ENCODE measurements around the gene FHIT. TPM values are rescaled to one million over a fixed set of nuclear protein-coding genes. Genes with fewer than 3 reads are reported as not detected.

The FHIT gene
- total RNA-seq, 4 donors from 2014 or later: 7.5 to 20.1 (median 13.5) TPM

DNA sequence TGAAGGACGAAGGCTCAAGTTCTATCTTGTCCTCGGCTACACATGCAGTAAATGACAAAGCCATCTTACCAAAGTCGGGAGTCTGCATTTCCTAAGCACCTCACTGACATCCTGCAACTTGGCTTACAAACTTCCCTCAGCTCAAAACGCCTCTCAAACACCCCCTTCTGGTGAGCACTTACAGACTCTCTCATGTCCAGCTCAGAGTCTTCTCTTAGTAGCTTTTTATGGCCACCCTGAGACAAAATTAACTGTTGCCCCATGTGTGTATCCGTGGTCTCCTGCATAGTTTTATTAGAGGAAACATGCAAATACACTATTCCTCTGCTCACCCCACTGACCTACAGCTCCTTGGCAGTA is 819.7 kb downstream of the FHIT start:
- H3K27me3 ChIP-seq: no peaks in the 10 kb centered on the region
- TF ChIP-seq, protein P1, sequence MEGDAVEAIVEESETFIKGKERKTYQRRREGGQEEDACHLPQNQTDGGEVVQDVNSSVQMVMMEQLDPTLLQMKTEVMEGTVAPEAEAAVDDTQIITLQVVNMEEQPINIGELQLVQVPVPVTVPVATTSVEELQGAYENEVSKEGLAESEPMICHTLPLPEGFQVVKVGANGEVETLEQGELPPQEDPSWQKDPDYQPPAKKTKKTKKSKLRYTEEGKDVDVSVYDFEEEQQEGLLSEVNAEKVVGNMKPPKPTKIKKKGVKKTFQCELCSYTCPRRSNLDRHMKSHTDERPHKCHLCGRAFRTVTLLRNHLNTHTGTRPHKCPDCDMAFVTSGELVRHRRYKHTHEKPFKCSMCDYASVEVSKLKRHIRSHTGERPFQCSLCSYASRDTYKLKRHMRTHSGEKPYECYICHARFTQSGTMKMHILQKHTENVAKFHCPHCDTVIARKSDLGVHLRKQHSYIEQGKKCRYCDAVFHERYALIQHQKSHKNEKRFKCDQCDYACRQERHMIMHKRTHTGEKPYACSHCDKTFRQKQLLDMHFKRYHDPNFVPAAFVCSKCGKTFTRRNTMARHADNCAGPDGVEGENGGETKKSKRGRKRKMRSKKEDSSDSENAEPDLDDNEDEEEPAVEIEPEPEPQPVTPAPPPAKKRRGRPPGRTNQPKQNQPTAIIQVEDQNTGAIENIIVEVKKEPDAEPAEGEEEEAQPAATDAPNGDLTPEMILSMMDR (IDR thresholded peaks at IDR 0.05): no peak
- TF ChIP-seq EP300 (IDR thresholded peaks at IDR 0.05; ENCODE audit: low read depth): no peak
- no peak for TF ChIP-seq POLR2A (IDR thresholded peaks at IDR 0.05)
- no peak for TF ChIP-seq POLR2AphosphoS5 (IDR thresholded peaks at IDR 0.05)
- H3K27ac ChIP-seq: no peak overlapping the region
- no peaks in the 10 kb centered on the region for H3K4me1 ChIP-seq
- DNase-seq: no peak
- in situ Hi-C loops (cut with MboI; ENCODE audit: low pct_ligation_motif_present in 1 of 4, low pct_unique_long_range_greater_than_20kb in 1 of 4, low sequenced_read_pairs in 3 of 4): no loop called here
- 50 to 72% methylated on average over 5 of the region's 5 CpGs for WGBS, 2 donors (ENCODE audit: low coverage in 1 of 2)
- H3K36me3 ChIP-seq: no peaks in the 10 kb centered on the region
- intact Hi-C loops (cut with DNase I; ENCODE audit: low total_unique reads): no loop called here
- no peak overlapping the region for H3K4me3 ChIP-seq
- H3K9me3 ChIP-seq: no peaks in the 10 kb centered on the region

DNA sequence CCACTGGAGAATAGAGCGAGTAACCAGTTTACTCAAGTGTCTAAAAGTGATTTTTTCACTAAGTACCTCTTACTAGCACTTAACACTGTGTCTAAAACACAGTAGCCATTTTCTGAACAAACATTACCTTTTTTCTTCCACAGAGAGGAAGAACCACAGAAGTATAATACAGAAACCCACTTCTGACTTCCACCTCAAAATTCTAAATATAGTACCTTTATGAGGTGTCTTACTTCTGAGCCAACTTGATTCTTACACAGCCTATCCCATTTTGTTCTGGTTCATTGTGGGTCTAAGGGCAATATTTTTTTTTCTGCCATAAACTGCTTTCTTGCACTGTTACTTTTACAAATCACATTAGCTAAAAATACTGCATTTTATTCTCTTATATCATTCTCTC is 821.0 kb downstream of the FHIT start:
- TF ChIP-seq POLR2A (IDR thresholded peaks at IDR 0.05): no peak
- no peak for TF ChIP-seq POLR2AphosphoS5 (IDR thresholded peaks at IDR 0.05)
- TF ChIP-seq, protein P1 (IDR thresholded peaks at IDR 0.05): no peak
- no peak for TF ChIP-seq EP300 (IDR thresholded peaks at IDR 0.05; ENCODE audit: low read depth)
- in situ Hi-C loops (cut with MboI; ENCODE audit: low pct_ligation_motif_present in 1 of 4, low pct_unique_long_range_greater_than_20kb in 1 of 4, low sequenced_read_pairs in 3 of 4): no loop called here
- no peaks in the 10 kb centered on the region for H3K27me3 ChIP-seq
- no peak for DNase-seq
- H3K36me3 ChIP-seq: no peaks in the 10 kb centered on the region
- H3K9me3 ChIP-seq: no peaks in the 10 kb centered on the region
- intact Hi-C loops (cut with DNase I; ENCODE audit: low total_unique reads): no loop called here
- no peaks in the 10 kb centered on the region for H3K4me1 ChIP-seq
- 86 to 100% methylated on average over 1 of the region's 1 CpG for WGBS, 2 donors (ENCODE audit: low coverage in 1 of 2)
- no peak overlapping the region for H3K4me3 ChIP-seq
- no peak overlapping the region for H3K27ac ChIP-seq

DNA sequence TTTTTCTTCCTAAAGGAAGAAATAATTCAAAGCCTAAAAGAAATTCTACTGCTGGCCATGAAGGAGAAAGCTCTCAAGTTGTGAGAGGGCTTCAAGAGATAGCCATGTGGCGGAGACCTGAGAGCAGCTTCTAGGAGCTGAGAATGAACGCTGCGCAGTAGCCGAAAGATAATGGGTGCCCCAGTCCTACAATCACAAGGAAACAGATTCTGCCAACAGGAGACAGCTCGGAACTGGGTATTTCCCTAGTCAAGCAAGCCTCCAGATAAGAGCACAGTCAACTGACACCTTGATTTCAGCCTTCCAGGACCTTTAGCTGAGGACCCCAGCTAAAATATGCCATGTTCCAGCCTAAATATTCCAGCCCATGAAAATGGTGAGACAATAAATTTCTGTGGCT is 824.1 kb downstream of the FHIT start:
- Histone ChIP-seq H3K4me3 (no peak overlapping the region), H3K27me3 (no peaks in the 10 kb centered on the region)
- WGBS, 2 donors (ENCODE audit: low coverage in 1 of 2): 82 to 97% methylated on average over 5 of the region's 5 CpGs

DNA sequence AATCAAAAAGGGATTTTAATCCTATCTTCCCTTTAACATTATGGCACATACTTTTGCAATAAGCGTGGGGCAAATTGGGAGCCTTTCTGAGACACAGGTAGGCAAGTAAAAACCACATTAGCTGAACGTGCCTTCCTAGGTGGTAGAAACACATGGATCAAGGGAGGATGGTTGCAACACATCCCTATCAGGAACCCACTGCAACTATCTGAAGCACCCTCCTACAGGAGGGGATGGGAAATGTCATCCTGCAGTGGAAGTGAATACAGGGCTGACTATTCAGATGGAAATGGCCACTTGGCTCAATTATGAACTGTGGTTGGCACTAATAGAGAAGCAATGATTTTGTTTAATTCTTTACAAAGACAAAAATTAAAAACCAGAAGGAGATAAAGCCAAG is 826.3 kb downstream of the FHIT start:
- H3K36me3 ChIP-seq: no peaks in the 10 kb centered on the region
- no peak overlapping the region for H3K27ac ChIP-seq
- WGBS, 2 donors (ENCODE audit: low coverage in 1 of 2): 90 to 100% methylated on average over 1 to 2 of the region's 2 CpGs
- no peaks in the 10 kb centered on the region for H3K4me1 ChIP-seq
- H3K9me3 ChIP-seq: no peaks in the 10 kb centered on the region
- no peak overlapping the region for H3K4me3 ChIP-seq
- DNase-seq: no peak
- TF ChIP-seq EP300 (IDR thresholded peaks at IDR 0.05; ENCODE audit: low read depth): no peak
- intact Hi-C loops (cut with DNase I; ENCODE audit: low total_unique reads): no loop called here
- H3K27me3 ChIP-seq: no peaks in the 10 kb centered on the region
- in situ Hi-C loops (cut with MboI; ENCODE audit: low pct_ligation_motif_present in 1 of 4, low pct_unique_long_range_greater_than_20kb in 1 of 4, low sequenced_read_pairs in 3 of 4): no loop called here

More for the DNA sequence above, 824.1 kb downstream of the FHIT start:
- in situ Hi-C loops (cut with MboI; ENCODE audit: low pct_ligation_motif_present in 1 of 4, low pct_unique_long_range_greater_than_20kb in 1 of 4, low sequenced_read_pairs in 3 of 4): no loop called here
- H3K27ac ChIP-seq: no peak overlapping the region
- no peaks in the 10 kb centered on the region for H3K4me1 ChIP-seq
- no peaks in the 10 kb centered on the region for H3K36me3 ChIP-seq
- no peak for DNase-seq
- TF ChIP-seq, protein P1 (IDR thresholded peaks at IDR 0.05): no peak
- TF ChIP-seq POLR2AphosphoS5 (IDR thresholded peaks at IDR 0.05) (no peak), POLR2A (IDR thresholded peaks at IDR 0.05) (no peak), EP300 (IDR thresholded peaks at IDR 0.05; ENCODE audit: low read depth) (no peak)
- no peaks in the 10 kb centered on the region for H3K9me3 ChIP-seq
- intact Hi-C loops (cut with DNase I; ENCODE audit: low total_unique reads): no loop called here

DNA sequence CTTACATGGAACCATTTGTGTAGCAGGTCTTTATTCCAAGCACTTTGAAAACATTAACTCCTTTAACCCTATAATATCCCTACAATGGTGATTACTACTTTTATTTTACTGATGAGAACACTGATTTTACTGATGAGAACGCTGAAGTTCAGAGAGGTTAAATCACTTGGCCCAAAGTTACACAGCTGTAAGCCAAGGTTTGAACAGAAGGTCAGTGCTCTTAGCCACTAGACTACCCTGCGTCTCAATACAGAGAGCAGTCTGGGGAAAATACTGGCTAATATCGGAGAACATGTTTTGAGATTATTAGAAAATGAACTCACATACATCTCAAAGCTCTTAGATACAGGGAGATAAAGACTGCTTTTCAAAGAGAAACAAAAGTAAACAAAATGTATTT is 827.2 kb downstream of the FHIT start:
- Histone ChIP-seq H3K4me3 (no peak overlapping the region), H3K27ac (no peak overlapping the region), H3K4me1 (no peaks in the 10 kb centered on the region), H3K9me3 (no peaks in the 10 kb centered on the region), H3K27me3 (no peaks in the 10 kb centered on the region), H3K36me3 (no peaks in the 10 kb centered on the region)
- intact Hi-C loops (cut with DNase I; ENCODE audit: low total_unique reads): no loop called here
- in situ Hi-C loops (cut with MboI; ENCODE audit: low pct_ligation_motif_present in 1 of 4, low pct_unique_long_range_greater_than_20kb in 1 of 4, low sequenced_read_pairs in 3 of 4): no loop called here
- no peak for TF ChIP-seq POLR2AphosphoS5 (IDR thresholded peaks at IDR 0.05)
- TF ChIP-seq, protein P1 (IDR thresholded peaks at IDR 0.05): no peak
- no peak for TF ChIP-seq EP300 (IDR thresholded peaks at IDR 0.05; ENCODE audit: low read depth)
- no peak for TF ChIP-seq POLR2A (IDR thresholded peaks at IDR 0.05)
- no peak for DNase-seq
- WGBS, 2 donors (ENCODE audit: low coverage in 1 of 2): 85 to 89% methylated on average over 2 to 3 of the region's 3 CpGs

Data from transverse colon (tissue), 4 donors.